Neuronal stem cell (in vitro differentiated cells): ENCODE measurements around the gene SAMD10.
A peak's percentile ranks its signal among the peaks of the same experiment; 100 is the strongest.
"Not testable (repeated sequence)": the region's sequence is repeated elsewhere in the genome, so short reads cannot be mapped to it uniquely, and the experiment has no call there.

Source experiments
- DNase-seq: peaks from one replicate; pipeline ENCODE4 v3.0.0-alpha.2; 2013; ENCODE audit warnings: low spot score
- H2AFZ ChIP-seq: one replicate; pipeline ENCODE4 v1.6.1; 2013; ENCODE audit warnings: mild to moderate bottlenecking, low read length, inconsistent platforms
- H2AK5ac ChIP-seq: 2 replicates; pipeline ENCODE4 v1.6.1; 2013; ENCODE audit warnings: low read depth, mild to moderate bottlenecking, inconsistent platforms, low read length, moderate library complexity, mixed read lengths
- H2BK120ac ChIP-seq: 2 replicates; pipeline ENCODE4 v1.6.1; 2013; ENCODE audit warnings: low read depth, mild to moderate bottlenecking, inconsistent platforms, low read length, moderate library complexity, mixed read lengths
- H2BK12ac ChIP-seq: one replicate; pipeline ENCODE4 v1.6.1; 2013; ENCODE audit warnings: low read length, inconsistent platforms
- H2BK15ac ChIP-seq: 2 replicates; pipeline ENCODE4 v1.6.1; 2013; ENCODE audit warnings: mild to moderate bottlenecking, low read length, inconsistent platforms, mixed read lengths
- H2BK5ac ChIP-seq: one replicate; pipeline ENCODE4 v1.6.1; 2013; ENCODE audit warnings: inconsistent platforms, mild to moderate bottlenecking, low read length, moderate library complexity
- H3K14ac ChIP-seq: one replicate; pipeline ENCODE4 v1.6.1; 2013; ENCODE audit warnings: low read length, inconsistent platforms
- H3K18ac ChIP-seq: 2 replicates; pipeline ENCODE4 v1.6.1; 2013; ENCODE audit warnings: low read length, inconsistent platforms
- H3K23ac ChIP-seq: 2 replicates; pipeline ENCODE4 v1.6.1; 2013; ENCODE audit warnings: low read depth, mild to moderate bottlenecking, mixed read lengths, low read length, inconsistent platforms; ENCODE audit not compliant: poor library complexity
- H3K27ac ChIP-seq: replicated peaks from 3 replicates; pipeline ENCODE4 v1.5.1; 2013; ENCODE audit warnings: low read length, inconsistent platforms
- H3K27me3 ChIP-seq, 3 experiments: 2 replicates each; pipeline ENCODE4 v1.6.1; 2013; ENCODE audit warnings: low read length in 3 of 3, mild to moderate bottlenecking in 2 of 3, inconsistent platforms in 1 of 3, low read depth in 1 of 3, mixed read lengths in 1 of 3, moderate library complexity in 1 of 3; ENCODE audit not compliant: control insufficient read depth in 3 of 3, insufficient read depth in 3 of 3
- H3K36me3 ChIP-seq, 2 donors: replicated peaks in 1 of 2; 2 replicates each; pipeline ENCODE4 v1.6.1; 2013; ENCODE audit warnings: low read length in 2 of 2; ENCODE audit not compliant: control insufficient read depth in 2 of 2, insufficient read depth in 2 of 2
- H3K4ac ChIP-seq: 2 replicates; pipeline ENCODE4 v1.6.1; 2013; ENCODE audit warnings: inconsistent platforms, mild to moderate bottlenecking, low read length, moderate library complexity
- H3K4me1 ChIP-seq, 2 donors: 1 replicate in 1 of 2; 2 replicates in 1 of 2; pipeline ENCODE4 v1.6.1; 2013; ENCODE audit warnings: low read length in 2 of 2, low read depth in 1 of 2; ENCODE audit not compliant: control insufficient read depth in 2 of 2, insufficient read depth in 1 of 2
- H3K4me2 ChIP-seq: one replicate; pipeline ENCODE4 v1.6.1; 2013; ENCODE audit warnings: mild to moderate bottlenecking, low read length, inconsistent platforms; ENCODE audit not compliant: insufficient read depth, poor library complexity, severe bottlenecking
- H3K4me3 ChIP-seq, 2 donors: 2 replicates each; pipeline ENCODE4 v1.5.1; 2013; ENCODE audit warnings: low read length in 2 of 2, mild to moderate bottlenecking in 2 of 2, inconsistent platforms in 1 of 2, moderate library complexity in 1 of 2
- H3K79me1 ChIP-seq: one replicate; pipeline ENCODE4 v1.6.1; 2013; ENCODE audit warnings: low read depth, mild to moderate bottlenecking, inconsistent platforms, low read length, moderate library complexity
- H3K9ac ChIP-seq: one replicate; pipeline ENCODE4 v1.6.1; 2013; ENCODE audit warnings: mild to moderate bottlenecking, low read depth, low read length, inconsistent platforms; ENCODE audit not compliant: poor library complexity
- H3K9me3 ChIP-seq, 2 donors: replicated peaks in 1 of 2; 2 replicates each; pipeline versions ENCODE3 to v1.6.1; 2013; ENCODE audit warnings: low read length in 2 of 2, mild to moderate bottlenecking in 2 of 2, inconsistent platforms in 1 of 2, low read depth in 1 of 2, mixed read lengths in 1 of 2, moderate library complexity in 1 of 2; ENCODE audit not compliant: control insufficient read depth in 2 of 2, insufficient read depth in 1 of 2
- H4K8ac ChIP-seq: one replicate; pipeline ENCODE4 v1.6.1; 2013; ENCODE audit warnings: low read depth, mild to moderate bottlenecking, inconsistent platforms, low read length, moderate library complexity
- H4K91ac ChIP-seq: one replicate; pipeline ENCODE4 v1.6.1; 2013; ENCODE audit warnings: low read length, low read depth, mild to moderate bottlenecking, inconsistent platforms; ENCODE audit not compliant: poor library complexity
- WGBS, 2 donors: extraction: QIAGEN DNeasy Blood & Tissue Kit; methylation state at CpG; one replicate each; pipeline ENCODE4 v1.1.7; 2013; ENCODE audit warnings: missing lambda C conversion rate in 2 of 2, mixed read lengths in 1 of 2; ENCODE audit not compliant: insufficient read length in 2 of 2, insufficient replicate concordance in 1 of 2; ENCODE audit errors: extremely low coverage in 2 of 2; 5-methylcytosine and 5-hydroxymethylcytosine counted together

SAMD10 gene

DNA sequence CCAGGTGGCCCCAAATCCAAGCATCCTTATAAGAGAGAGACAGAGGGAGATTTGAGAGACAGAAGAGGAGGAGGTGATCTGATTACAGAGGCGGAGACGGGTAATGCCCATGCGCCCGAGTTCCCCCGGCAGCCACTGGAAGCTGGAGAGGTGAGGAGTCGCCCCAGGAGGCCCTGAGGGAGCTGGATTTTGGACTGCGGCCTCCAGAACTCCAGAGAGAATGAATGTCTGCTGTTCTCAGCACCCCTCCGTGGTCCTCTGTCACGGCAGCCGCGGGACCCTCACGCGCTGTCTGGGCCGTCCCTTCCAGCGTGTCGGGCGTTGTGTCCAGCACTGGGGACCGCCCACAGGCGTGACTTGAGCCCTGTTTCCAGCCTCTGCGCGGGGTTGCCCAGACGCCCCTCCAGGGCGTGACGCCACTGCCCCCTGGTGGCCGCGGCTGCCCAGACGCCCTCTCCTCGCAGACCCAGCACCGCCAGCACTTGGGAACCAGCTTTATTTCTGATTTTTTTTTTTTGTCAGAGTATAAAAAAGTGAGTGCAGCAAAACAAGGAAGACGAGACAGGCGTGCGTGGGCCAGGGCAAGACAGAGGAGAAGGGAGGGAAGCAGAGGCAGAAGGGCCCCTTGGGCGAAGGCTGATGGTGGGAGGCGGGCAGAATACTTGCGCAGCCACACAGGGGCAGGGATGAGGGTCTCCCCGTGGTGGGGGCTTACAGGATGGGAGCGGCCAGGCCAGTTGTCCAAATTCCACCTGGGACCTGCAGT lies 5.6 kb downstream of the SAMD10 start:
- H3K4me2 ChIP-seq = peak overlapping the region; percentile 51
- no peak overlapping the region for H3K14ac ChIP-seq
- H3K27ac ChIP-seq = no peak overlapping the region
- peaks cover 0 to 12% (median 0%) of the 10 kb centered on the region in 3 experiments for H3K27me3 ChIP-seq
- no peak overlapping the region for H3K4ac ChIP-seq
- H3K4me3 ChIP-seq = peak overlapping the region in 1 of 2 donors; percentile 71
- no peaks in the 10 kb centered on the region for H3K9me3 ChIP-seq
- peak overlapping the region; percentile 8 for H3K23ac ChIP-seq
- no CpG with 5 or more reads among the region's 37 CpGs for WGBS, 2 donors
- peak overlapping the region; percentile 67 for H3K18ac ChIP-seq
- no peak overlapping the region for H4K8ac ChIP-seq
- peaks cover 7 to 10% of the 10 kb centered on the region in 2 donors for H3K4me1 ChIP-seq
- DNase-seq = peak; percentile 84
- H2BK5ac ChIP-seq = no peak overlapping the region
- no peak overlapping the region for H3K9ac ChIP-seq
- peaks cover 2 to 4% of the 10 kb centered on the region in 2 donors for H3K36me3 ChIP-seq
- no peaks in the 10 kb centered on the region for H3K79me1 ChIP-seq
- no peak overlapping the region for H2BK120ac ChIP-seq
- peak overlapping the region; percentile 3 for H2BK15ac ChIP-seq
- H4K91ac ChIP-seq = no peak overlapping the region
- no peak overlapping the region for H2BK12ac ChIP-seq
- H2AK5ac ChIP-seq = no peak overlapping the region
- peak overlapping the region; percentile 89 for H2AFZ ChIP-seq

DNA sequence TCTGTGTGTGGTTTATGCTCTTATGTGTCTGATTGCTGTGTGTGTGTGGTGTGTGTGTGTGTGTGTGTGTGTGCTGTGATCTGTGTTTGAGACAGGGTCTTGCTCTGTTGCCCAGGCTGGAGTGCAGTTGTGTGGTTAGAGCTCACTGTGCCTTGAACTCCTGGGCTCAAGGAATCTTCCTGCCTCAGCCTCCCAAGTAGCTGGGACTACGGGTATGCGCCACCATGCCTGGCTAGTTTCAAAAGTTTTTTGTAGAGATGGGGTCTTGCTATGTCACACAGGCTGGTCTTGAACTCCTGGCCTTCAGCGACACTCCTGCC lies 6.3 kb downstream of the SAMD10 start:
- DNase-seq = no peak
- Histone ChIP-seq H2BK12ac (no peak overlapping the region), H3K79me1 (peaks cover 2% of the 10 kb centered on the region), H3K36me3 (peaks cover 3 to 8% of the 10 kb centered on the region in 2 donors), H3K9ac (no peak overlapping the region), H2BK15ac (no peak overlapping the region), H4K91ac (no peak overlapping the region), H3K18ac (no peak overlapping the region), H3K4me1 (peaks cover 11 to 12% of the 10 kb centered on the region in 2 donors), H4K8ac (no peak overlapping the region), H2BK5ac (no peak overlapping the region), H3K14ac (no peak overlapping the region), H3K9me3 (peaks cover 0 to under 1% of the 10 kb centered on the region in 2 donors), H2AK5ac (no peak overlapping the region), H3K27ac (no peak overlapping the region), H3K4me2 (no peak overlapping the region), H2BK120ac (no peak overlapping the region), H2AFZ (no peak overlapping the region), H3K4ac (no peak overlapping the region), H3K4me3 (peak overlapping the region in 1 of 2 donors; percentile 47), H3K23ac (no peak overlapping the region), H3K27me3 (peaks cover 0 to 9% (median 0%) of the 10 kb centered on the region in 3 experiments)
- WGBS, 2 donors = no CpG with 5 or more reads among the region's 3 CpGs

DNA sequence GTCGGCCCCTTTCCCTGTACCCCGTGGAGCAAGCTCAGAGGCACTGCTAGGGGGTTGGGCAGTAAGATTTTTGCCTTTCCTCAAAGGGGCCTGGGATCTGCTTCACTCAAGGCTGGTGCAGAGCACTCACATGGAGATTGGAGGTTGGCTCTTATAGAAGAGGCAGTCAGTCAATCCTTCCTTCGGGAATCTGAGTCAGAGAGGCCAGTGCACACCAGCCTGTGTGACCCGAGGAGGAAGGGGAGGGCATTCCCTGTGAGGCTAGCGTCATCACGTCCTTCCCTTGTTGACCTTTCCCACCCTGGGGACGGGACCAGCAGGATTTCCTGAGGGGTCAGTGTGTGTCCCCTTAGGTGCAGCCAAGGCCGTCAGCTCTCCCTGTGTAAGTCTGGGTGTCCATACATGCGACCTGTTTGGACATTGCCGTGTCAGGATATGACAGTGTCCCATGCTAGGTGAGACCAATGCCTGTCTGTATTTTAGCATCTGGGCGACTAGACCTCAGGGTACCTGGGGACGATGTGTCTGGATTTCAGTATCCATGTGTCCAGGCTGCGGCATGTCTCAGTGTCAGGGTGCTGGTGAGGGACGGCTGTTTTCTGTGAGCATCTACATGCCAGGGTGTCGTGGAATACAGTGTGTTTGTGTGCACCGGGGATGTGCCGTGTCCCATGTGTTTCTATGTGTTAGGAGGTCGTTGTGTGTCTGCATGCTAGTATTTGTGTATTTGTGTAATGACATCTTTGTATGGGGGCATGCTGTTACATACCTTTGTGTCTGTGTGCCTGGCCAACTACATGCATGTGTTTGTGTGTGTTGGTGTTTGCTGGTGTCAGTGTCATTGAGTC lies 6.9 kb downstream of the SAMD10 start:
- H3K23ac ChIP-seq = no peak overlapping the region
- peaks cover 8 to 14% of the 10 kb centered on the region in 2 donors for H3K36me3 ChIP-seq
- H3K9me3 ChIP-seq = peaks cover 0 to 6% of the 10 kb centered on the region in 2 donors
- H2AFZ ChIP-seq = no peak overlapping the region
- H3K4me1 ChIP-seq = peaks cover 11 to 13% of the 10 kb centered on the region in 2 donors
- H2BK5ac ChIP-seq = peak overlapping the region; percentile 3
- H3K4ac ChIP-seq = peak overlapping the region; percentile 41
- peak overlapping the region in 1 of 2 donors; percentile 47 for H3K4me3 ChIP-seq
- H3K9ac ChIP-seq = peak overlapping the region; percentile 18
- no peak overlapping the region for H2BK120ac ChIP-seq
- H2BK15ac ChIP-seq = no peak overlapping the region
- H3K18ac ChIP-seq = no peak overlapping the region
- peak overlapping the region; percentile 43 for H4K8ac ChIP-seq
- H2AK5ac ChIP-seq = peak overlapping the region; percentile 80
- no CpG with 5 or more reads among the region's 18 CpGs for WGBS, 2 donors
- H4K91ac ChIP-seq = peak overlapping the region; percentile 59
- H3K27ac ChIP-seq = no peak overlapping the region
- peak overlapping the region; percentile 76 for H2BK12ac ChIP-seq
- no peak overlapping the region for H3K4me2 ChIP-seq
- no peak for DNase-seq
- H3K79me1 ChIP-seq = peaks cover 2% of the 10 kb centered on the region
- no peak overlapping the region for H3K14ac ChIP-seq
- peaks cover 0 to 9% (median 0%) of the 10 kb centered on the region in 3 experiments for H3K27me3 ChIP-seq

DNA sequence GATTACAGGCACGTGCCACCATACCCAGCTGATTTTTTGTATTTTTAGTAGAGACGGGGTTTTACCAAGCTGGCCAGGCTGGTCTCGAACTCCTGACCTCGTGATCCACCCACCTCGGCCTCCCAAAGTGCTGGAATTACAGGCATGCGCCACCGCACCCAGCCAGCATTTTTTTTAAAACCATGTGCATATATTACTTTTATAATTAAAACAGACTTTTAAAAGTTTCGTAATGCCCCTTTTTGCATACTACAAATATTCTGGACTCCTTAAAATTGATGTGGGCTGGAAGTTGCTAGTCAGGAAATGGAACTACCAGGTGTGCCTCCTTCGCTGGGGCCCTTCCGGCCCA lies 7.5 kb downstream of the SAMD10 start:
- H3K9ac ChIP-seq = not testable (repeated sequence)
- peaks cover 14 to 20% of the 10 kb centered on the region in 2 donors for H3K36me3 ChIP-seq

More for the DNA sequence above, 7.5 kb downstream of the SAMD10 start:
- not testable (repeated sequence) for H3K4me2 ChIP-seq, H2AFZ ChIP-seq, H3K27me3 ChIP-seq, H2BK15ac ChIP-seq, H4K8ac ChIP-seq, H3K14ac ChIP-seq, H3K79me1 ChIP-seq, H2BK120ac ChIP-seq, H2BK12ac ChIP-seq, H3K18ac ChIP-seq, H3K4me3 ChIP-seq, DNase-seq, H3K23ac ChIP-seq, H4K91ac ChIP-seq, H3K4ac ChIP-seq, H3K27ac ChIP-seq
- peak overlapping the region; percentile 80 for H2AK5ac ChIP-seq
- peaks cover 0 to 12% of the 10 kb centered on the region in 2 donors for H3K9me3 ChIP-seq
- H3K4me1 ChIP-seq = peaks cover 11 to 13% of the 10 kb centered on the region in 2 donors
- WGBS, 2 donors = no CpG with 5 or more reads among the region's 10 CpGs
- H2BK5ac ChIP-seq = peak overlapping the region; percentile 3
